ENCODE results near the gene RAB3IP.

GRCh38 chr12:69828897-69829296 is 90.2 kb downstream of the RAB3IP start:
- no peak for TF ChIP-seq EZH2phosphoT487 (IDR thresholded peaks at IDR 0.05; ENCODE audit: low read length)
- TF ChIP-seq CTCF (IDR thresholded peaks at IDR 0.05; ENCODE audit: low read length) = no peak

All from MM.1S (cell line).